Measurements from ENCODE around the gene NPFFR2. TPM values are rescaled to one million over a fixed set of nuclear protein-coding genes. Genes with fewer than 3 reads are reported as not detected.
"Not testable (repeated sequence)": the region's sequence is repeated elsewhere in the genome, so short reads cannot be mapped to it uniquely, and the experiment has no call there.

NPFFR2 gene
- total RNA-seq, result 0.60 TPM

- peak; percentile 45 for DNase-seq (ENCODE audit: low spot score)
Observed at GRCh38 chr4:72031868-72032608, at the start of gene NPFFR2. TSS of gene NPFFR2 (plus strand) at chr4:72032000. CDS start at chr4:72128592, 96,592 bp downstream.

- DNase-seq (ENCODE audit: low spot score), result no peak
Observed at GRCh38 chr4:71992571-71993312, 39.1 kb upstream of the NPFFR2 start.

GRCh38 chr4:71994559-71994958, 37.2 kb upstream of the NPFFR2 start:
- no peak for DNase-seq (ENCODE audit: low spot score)

GRCh38 chr4:71995297-71995696, 36.5 kb upstream of the NPFFR2 start:
- DNase-seq (ENCODE audit: low spot score), result no peak

GRCh38 chr4:72006586-72006985, 25.2 kb upstream of the NPFFR2 start:
- no peak for DNase-seq (ENCODE audit: low spot score)

GRCh38 chr4:72011906-72012305, 19.9 kb upstream of the NPFFR2 start:
- no peak for DNase-seq (ENCODE audit: low spot score)

- no peak for DNase-seq (ENCODE audit: low spot score)
Observed at GRCh38 chr4:72016011-72016410, 15.8 kb upstream of the NPFFR2 start.

- DNase-seq (ENCODE audit: low spot score), result no peak
Observed at GRCh38 chr4:72019688-72020087, 12.1 kb upstream of the NPFFR2 start.

- no peak for DNase-seq (ENCODE audit: low spot score)
Observed at GRCh38 chr4:72022553-72022952, 9.2 kb upstream of the NPFFR2 start.

GRCh38 chr4:72055566-72055965, 23.8 kb downstream of the NPFFR2 start:
- DNase-seq (ENCODE audit: low spot score), result no peak

GRCh38 chr4:72063726-72064125, 31.9 kb downstream of the NPFFR2 start:
- no peak for DNase-seq (ENCODE audit: low spot score)

- no peak for DNase-seq (ENCODE audit: low spot score)
Observed at GRCh38 chr4:72067051-72067450, 35.3 kb downstream of the NPFFR2 start.

- DNase-seq (ENCODE audit: low spot score), result no peak
Observed at GRCh38 chr4:72073816-72074215, 42.0 kb downstream of the NPFFR2 start.

GRCh38 chr4:72076562-72076961, 44.8 kb downstream of the NPFFR2 start:
- no peak for DNase-seq (ENCODE audit: low spot score)

GRCh38 chr4:72077346-72077745, 45.5 kb downstream of the NPFFR2 start:
- no peak for DNase-seq (ENCODE audit: low spot score)

GRCh38 chr4:72084587-72085011, 52.8 kb downstream of the NPFFR2 start:
- DNase-seq (ENCODE audit: low spot score), result no peak

GRCh38 chr4:72090606-72091005, 58.8 kb downstream of the NPFFR2 start:
- not testable (repeated sequence) for DNase-seq (ENCODE audit: low spot score)

- DNase-seq (ENCODE audit: low spot score), result no peak
Observed at GRCh38 chr4:72094059-72094797, 62.4 kb downstream of the NPFFR2 start.

- DNase-seq (ENCODE audit: low spot score), result no peak
Observed at GRCh38 chr4:72107456-72107855, 75.7 kb downstream of the NPFFR2 start.

GRCh38 chr4:72109364-72109763, 77.6 kb downstream of the NPFFR2 start:
- DNase-seq (ENCODE audit: low spot score), result no peak

- no peak for DNase-seq (ENCODE audit: low spot score)
Observed at GRCh38 chr4:72109959-72110497, 78.2 kb downstream of the NPFFR2 start.

GRCh38 chr4:72110886-72111285, 79.1 kb downstream of the NPFFR2 start:
- no peak for DNase-seq (ENCODE audit: low spot score)
